H9 (cell line): ENCODE results near the gene RIOK2. TPM values are rescaled to one million over a fixed set of nuclear protein-coding genes. Genes with fewer than 3 reads are reported as not detected.

ENCODE experiments used
- DNase-seq: peaks from one replicate; pipeline ENCODE4 v3.0.0-alpha.2; 2017
- H2AFZ ChIP-seq: one replicate; pipeline ENCODE4 v1.6.1; 2013; ENCODE audit warnings: mild to moderate bottlenecking, low read length, control low read depth, moderate library complexity
- H2AK5ac ChIP-seq: 2 replicates; pipeline ENCODE4 v1.6.1; 2013; ENCODE audit warnings: low read length, control low read depth, mixed read lengths; ENCODE audit not compliant: insufficient read length
- H2BK120ac ChIP-seq: one replicate; pipeline ENCODE4 v1.6.1; 2013; ENCODE audit warnings: low read depth, mild to moderate bottlenecking, low read length, control low read depth, inconsistent platforms; ENCODE audit not compliant: poor library complexity, severe bottlenecking
- H2BK12ac ChIP-seq: 2 replicates; pipeline ENCODE4 v1.6.1; 2013; ENCODE audit warnings: low read length, control low read depth, mixed read lengths, low read depth; ENCODE audit not compliant: insufficient read length
- H2BK15ac ChIP-seq: 2 replicates; pipeline ENCODE4 v1.6.1; 2013; ENCODE audit warnings: low read depth, low read length, control low read depth
- H2BK20ac ChIP-seq: one replicate; pipeline ENCODE4 v1.6.1; 2013; ENCODE audit warnings: low read depth, mild to moderate bottlenecking, low read length, control low read depth, inconsistent platforms; ENCODE audit not compliant: poor library complexity, severe bottlenecking
- H2BK5ac ChIP-seq: 2 replicates; pipeline ENCODE4 v1.6.1; 2013; ENCODE audit warnings: low read length, control low read depth, mixed read lengths; ENCODE audit not compliant: insufficient read length
- H3K14ac ChIP-seq: 2 replicates; pipeline ENCODE4 v1.6.1; 2013; ENCODE audit warnings: low read length, control low read depth; ENCODE audit not compliant: insufficient read depth
- H3K18ac ChIP-seq: 2 replicates; pipeline ENCODE4 v1.6.1; 2013; ENCODE audit warnings: low read depth, mild to moderate bottlenecking, mixed read lengths, low read length, control low read depth; ENCODE audit not compliant: insufficient read length
- H3K23ac ChIP-seq: 2 replicates; pipeline ENCODE4 v1.6.1; 2013; ENCODE audit warnings: low read length, control low read depth, mixed read lengths, low read depth; ENCODE audit not compliant: insufficient read length
- H3K23me2 ChIP-seq: 2 replicates; pipeline ENCODE4 v1.6.1; 2013; ENCODE audit warnings: low read depth, mild to moderate bottlenecking, mixed read lengths, low read length, control low read depth; ENCODE audit not compliant: insufficient read length, poor library complexity, severe bottlenecking
- H3K27ac ChIP-seq: 2 replicates; pipeline ENCODE4 v1.5.1; 2013; ENCODE audit warnings: low read length, control low read depth, mixed read lengths, low read depth; ENCODE audit not compliant: insufficient read length
- H3K27me3 ChIP-seq: 2 replicates; pipeline ENCODE4 v1.6.1; 2013; ENCODE audit warnings: low read length, control low read depth, inconsistent platforms; ENCODE audit not compliant: insufficient read depth
- H3K4ac ChIP-seq: 2 replicates; pipeline ENCODE4 v1.6.1; 2013; ENCODE audit warnings: low read depth, mild to moderate bottlenecking, control low read depth, inconsistent platforms, low read length, moderate library complexity
- H3K4me1 ChIP-seq: 2 replicates; pipeline ENCODE4 v1.6.1; 2013; ENCODE audit warnings: low read length, control low read depth, inconsistent platforms; ENCODE audit not compliant: insufficient read depth
- H3K4me2 ChIP-seq: 2 replicates; pipeline ENCODE4 v1.6.1; 2013; ENCODE audit warnings: low read length, control low read depth, mixed read lengths; ENCODE audit not compliant: insufficient read length, insufficient read depth
- H3K56ac ChIP-seq: 2 replicates; pipeline ENCODE4 v1.6.1; 2013; ENCODE audit warnings: low read depth, mild to moderate bottlenecking, mixed read lengths, low read length, control low read depth; ENCODE audit not compliant: insufficient read length
- H3K79me1 ChIP-seq: 2 replicates; pipeline ENCODE4 v1.6.1; 2013; ENCODE audit warnings: low read depth, mild to moderate bottlenecking, moderate library complexity, low read length, control low read depth, inconsistent platforms; ENCODE audit not compliant: insufficient read depth, poor library complexity, severe bottlenecking
- H3K79me2 ChIP-seq: 2 replicates; pipeline ENCODE4 v1.6.1; 2013; ENCODE audit warnings: low read length, control low read depth, inconsistent platforms; ENCODE audit not compliant: insufficient read depth
- H3K9ac ChIP-seq: 2 replicates; pipeline ENCODE4 v1.6.1; 2013; ENCODE audit warnings: low read length, control low read depth, mixed read lengths; ENCODE audit not compliant: insufficient read length; ENCODE audit errors: extremely low read depth
- H3K9me3 ChIP-seq: one replicate; pipeline ENCODE4 v1.6.1; 2013; ENCODE audit warnings: low read depth, low read length, inconsistent platforms; ENCODE audit not compliant: control insufficient read depth
- H3T11ph ChIP-seq: one replicate; pipeline ENCODE4 v1.6.1; 2013; ENCODE audit warnings: mild to moderate bottlenecking, low read length, control low read depth, inconsistent platforms
- H4K20me1 ChIP-seq: one replicate; pipeline ENCODE4 v1.6.1; 2013; ENCODE audit not compliant: control insufficient read depth, insufficient read length, insufficient read depth
- H4K5ac ChIP-seq: 2 replicates; pipeline ENCODE4 v1.6.1; 2013; ENCODE audit warnings: low read depth, mild to moderate bottlenecking, mixed read lengths, low read length, control low read depth; ENCODE audit not compliant: insufficient read length
- H4K8ac ChIP-seq: replicated peaks from 2 replicates; pipeline ENCODE4 v1.6.1; 2013; ENCODE audit warnings: low read length, control low read depth, mixed read lengths, low read depth; ENCODE audit not compliant: insufficient read length
- H4K91ac ChIP-seq: 2 replicates; pipeline ENCODE4 v1.6.1; 2013; ENCODE audit warnings: low read depth, mild to moderate bottlenecking, moderate library complexity, mixed read lengths, low read length, control low read depth; ENCODE audit not compliant: insufficient read length
- H3K27ac Mint-ChIP-seq, 3 experiments: 2 replicates in 2 of 3; 3 replicates in 1 of 3; pipeline ENCODE4 v1.8.0; 2020 to 2021; ENCODE audit warnings: mixed read lengths in 3 of 3, mild to moderate bottlenecking in 1 of 3, moderate library complexity in 1 of 3
- H3K27me3 Mint-ChIP-seq: 2 replicates; pipeline ENCODE4 v1.8.0; 2021; ENCODE audit warnings: low read depth, mild to moderate bottlenecking, moderate library complexity, mixed read lengths
- H3K36me3 Mint-ChIP-seq, 3 experiments: 2 replicates in 2 of 3; 3 replicates in 1 of 3; pipeline ENCODE4 v1.8.0; 2020 to 2021; ENCODE audit warnings: low read depth in 3 of 3, mixed read lengths in 3 of 3; ENCODE audit not compliant: insufficient read depth in 1 of 3
- H3K4me1 Mint-ChIP-seq, 2 experiments: 2 replicates each; pipeline ENCODE4 v1.8.0; 2020; ENCODE audit warnings: mixed read lengths in 2 of 2
- H3K4me3 Mint-ChIP-seq, 2 experiments: 2 replicates in 1 of 2; 3 replicates in 1 of 2; pipeline ENCODE4 v1.8.0; 2020 to 2021; ENCODE audit warnings: mild to moderate bottlenecking in 2 of 2, mixed read lengths in 2 of 2, moderate library complexity in 1 of 2
- H3K9me3 Mint-ChIP-seq, 2 experiments: 2 replicates in 1 of 2; 3 replicates in 1 of 2; pipeline ENCODE4 v1.8.0; 2020; ENCODE audit warnings: mild to moderate bottlenecking in 2 of 2, mixed read lengths in 2 of 2, moderate library complexity in 1 of 2
- total RNA-seq: library from RNA; stranded (reverse); gene quantifications from 2 replicates; pipeline ENCODE4 v1.2.1, GENCODE V29; 2021
- TF ChIP-seq, protein P1 (sequence below): fragments of 200-600 bp; sonication (generic); conservative IDR thresholded peaks from 3 replicates; pipeline ENCODE4 v1.8.0; 2021; ENCODE audit warnings: antibody characterized with exemption, mild to moderate bottlenecking

RIOK2 gene
- total RNA-seq, 1 experiment from 2014 or later = 39.5 TPM

DNA sequence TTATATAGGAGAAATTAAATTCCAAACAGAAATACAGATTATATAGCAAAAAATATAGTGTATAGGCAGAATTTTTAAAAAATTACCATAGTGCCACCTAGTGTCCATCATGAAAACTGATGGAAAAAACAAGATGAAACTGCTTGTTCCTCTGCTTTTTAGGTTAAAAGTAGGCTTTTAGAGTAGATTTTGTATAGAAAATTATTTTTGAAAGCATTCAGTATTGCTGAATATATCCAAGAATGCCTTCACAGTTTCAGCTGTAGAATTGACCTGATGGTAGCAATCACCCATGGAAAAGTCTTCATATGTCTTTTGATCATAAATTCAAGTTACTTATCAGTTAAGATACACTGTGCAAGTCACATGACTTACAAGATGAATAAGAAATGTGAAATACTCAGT is 19.7 kb downstream of the RIOK2 start:
- Histone ChIP-seq H3K23me2 (no peaks in the 10 kb centered on the region), H2BK5ac (no peak overlapping the region), H3K79me2 (no peaks in the 10 kb centered on the region), H3K4me2 (no peak overlapping the region), H4K5ac (no peak overlapping the region), H2BK120ac (no peak overlapping the region), H3K27ac (no peak overlapping the region), H4K8ac (no peak overlapping the region), H3K79me1 (no peaks in the 10 kb centered on the region), H2BK20ac (no peak overlapping the region), H3K23ac (no peak overlapping the region), H2BK15ac (no peak overlapping the region), H3K18ac (no peak overlapping the region), H3K56ac (no peak overlapping the region), H4K91ac (no peak overlapping the region), H3K14ac (no peak overlapping the region), H2AFZ (no peak overlapping the region), H3K4ac (no peak overlapping the region), H4K20me1 (no peaks in the 10 kb centered on the region), H3K4me1 (no peaks in the 10 kb centered on the region), H3K9me3 (no peaks in the 10 kb centered on the region), H2AK5ac (no peak overlapping the region), H3K27me3 (no peaks in the 10 kb centered on the region), H3T11ph (no peak overlapping the region), H2BK12ac (no peak overlapping the region), H3K9ac (no peak overlapping the region)
- peaks cover 0 to 3% of the 10 kb centered on the region in 2 experiments; a peak in 2 of 5 replicates for H3K9me3 Mint-ChIP-seq
- TF ChIP-seq, protein P1, sequence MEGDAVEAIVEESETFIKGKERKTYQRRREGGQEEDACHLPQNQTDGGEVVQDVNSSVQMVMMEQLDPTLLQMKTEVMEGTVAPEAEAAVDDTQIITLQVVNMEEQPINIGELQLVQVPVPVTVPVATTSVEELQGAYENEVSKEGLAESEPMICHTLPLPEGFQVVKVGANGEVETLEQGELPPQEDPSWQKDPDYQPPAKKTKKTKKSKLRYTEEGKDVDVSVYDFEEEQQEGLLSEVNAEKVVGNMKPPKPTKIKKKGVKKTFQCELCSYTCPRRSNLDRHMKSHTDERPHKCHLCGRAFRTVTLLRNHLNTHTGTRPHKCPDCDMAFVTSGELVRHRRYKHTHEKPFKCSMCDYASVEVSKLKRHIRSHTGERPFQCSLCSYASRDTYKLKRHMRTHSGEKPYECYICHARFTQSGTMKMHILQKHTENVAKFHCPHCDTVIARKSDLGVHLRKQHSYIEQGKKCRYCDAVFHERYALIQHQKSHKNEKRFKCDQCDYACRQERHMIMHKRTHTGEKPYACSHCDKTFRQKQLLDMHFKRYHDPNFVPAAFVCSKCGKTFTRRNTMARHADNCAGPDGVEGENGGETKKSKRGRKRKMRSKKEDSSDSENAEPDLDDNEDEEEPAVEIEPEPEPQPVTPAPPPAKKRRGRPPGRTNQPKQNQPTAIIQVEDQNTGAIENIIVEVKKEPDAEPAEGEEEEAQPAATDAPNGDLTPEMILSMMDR = peak; percentile 77
- no peaks in the 10 kb centered on the region; the same call in 1 of the 2 replicates for H3K27me3 Mint-ChIP-seq
- H3K36me3 Mint-ChIP-seq = peaks cover 16 to 53% (median 29%) of the 10 kb centered on the region in 3 experiments; a peak in 6 of 7 replicates
- no peak overlapping the region for H3K27ac Mint-ChIP-seq
- H3K4me3 Mint-ChIP-seq = no peak overlapping the region
- DNase-seq = no peak
- H3K4me1 Mint-ChIP-seq = no peaks in the 10 kb centered on the region
